Glutamatergic neuron (in vitro differentiated cells): Measurements from ENCODE around the gene ARHGAP10. TPM values are rescaled to one million over a fixed set of nuclear protein-coding genes. Genes with fewer than 3 reads are reported as not detected.

ENCODE experiments used
- DNase-seq: peaks from one replicate; pipeline ENCODE4 v3.0.0; 2022
- H3K27ac Mint-ChIP-seq: one replicate; pipeline ENCODE4 v1.8.0; 2020; ENCODE audit warnings: mild to moderate bottlenecking, mixed read lengths, inconsistent platforms; ENCODE audit not compliant: unreplicated experiment
- H3K27me3 Mint-ChIP-seq: one replicate; pipeline ENCODE4 v1.8.0; 2020; ENCODE audit warnings: mild to moderate bottlenecking, moderate library complexity, mixed read lengths, inconsistent platforms; ENCODE audit not compliant: unreplicated experiment
- H3K36me3 Mint-ChIP-seq: one replicate; pipeline ENCODE4 v1.8.0; 2020; ENCODE audit warnings: mild to moderate bottlenecking, mixed read lengths, inconsistent platforms; ENCODE audit not compliant: unreplicated experiment
- H3K4me1 Mint-ChIP-seq: one replicate; pipeline ENCODE4 v1.8.0; 2020; ENCODE audit warnings: mild to moderate bottlenecking, low read depth, mixed read lengths, inconsistent platforms; ENCODE audit not compliant: unreplicated experiment
- H3K4me3 Mint-ChIP-seq: one replicate; pipeline ENCODE4 v1.8.0; 2020; ENCODE audit warnings: mild to moderate bottlenecking, mixed read lengths, inconsistent platforms; ENCODE audit not compliant: unreplicated experiment
- H3K9me3 Mint-ChIP-seq: one replicate; pipeline ENCODE4 v1.8.0; 2020; ENCODE audit warnings: mild to moderate bottlenecking, moderate library complexity, mixed read lengths, inconsistent platforms; ENCODE audit not compliant: unreplicated experiment
- total RNA-seq: library from RNA; stranded (reverse); fragmentation: NEBNext Ultra II Directional; extraction: Animal tissue kit (Norgen Biotek cat#: 25700); gene quantifications from one replicate; pipeline ENCODE4 v1.2.1, GENCODE V29; 2021; ENCODE audit not compliant: unreplicated experiment
- TF ChIP-seq, protein P1 (sequence below): fragments of 200-600 bp; sonication (generic); IDR thresholded peaks from one replicate; pipeline ENCODE4 v1.5.0; 2021; ENCODE audit not compliant: partially characterized antibody, unreplicated experiment

ARHGAP10 gene
- total RNA-seq, 1 donor from 2014 or later = 19.7 TPM

GRCh38 chr4:148016063-148016637 lies 284.3 kb downstream of the ARHGAP10 start:
- no peaks in the 10 kb centered on the region for H3K9me3 Mint-ChIP-seq
- H3K36me3 Mint-ChIP-seq = no peaks in the 10 kb centered on the region
- TF ChIP-seq, protein P1, sequence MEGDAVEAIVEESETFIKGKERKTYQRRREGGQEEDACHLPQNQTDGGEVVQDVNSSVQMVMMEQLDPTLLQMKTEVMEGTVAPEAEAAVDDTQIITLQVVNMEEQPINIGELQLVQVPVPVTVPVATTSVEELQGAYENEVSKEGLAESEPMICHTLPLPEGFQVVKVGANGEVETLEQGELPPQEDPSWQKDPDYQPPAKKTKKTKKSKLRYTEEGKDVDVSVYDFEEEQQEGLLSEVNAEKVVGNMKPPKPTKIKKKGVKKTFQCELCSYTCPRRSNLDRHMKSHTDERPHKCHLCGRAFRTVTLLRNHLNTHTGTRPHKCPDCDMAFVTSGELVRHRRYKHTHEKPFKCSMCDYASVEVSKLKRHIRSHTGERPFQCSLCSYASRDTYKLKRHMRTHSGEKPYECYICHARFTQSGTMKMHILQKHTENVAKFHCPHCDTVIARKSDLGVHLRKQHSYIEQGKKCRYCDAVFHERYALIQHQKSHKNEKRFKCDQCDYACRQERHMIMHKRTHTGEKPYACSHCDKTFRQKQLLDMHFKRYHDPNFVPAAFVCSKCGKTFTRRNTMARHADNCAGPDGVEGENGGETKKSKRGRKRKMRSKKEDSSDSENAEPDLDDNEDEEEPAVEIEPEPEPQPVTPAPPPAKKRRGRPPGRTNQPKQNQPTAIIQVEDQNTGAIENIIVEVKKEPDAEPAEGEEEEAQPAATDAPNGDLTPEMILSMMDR = no peak
- peaks cover 1% of the 10 kb centered on the region for H3K27me3 Mint-ChIP-seq
- no peak overlapping the region for H3K4me3 Mint-ChIP-seq
- H3K4me1 Mint-ChIP-seq = no peaks in the 10 kb centered on the region
- DNase-seq = no peak
- H3K27ac Mint-ChIP-seq = no peak overlapping the region

DNA sequence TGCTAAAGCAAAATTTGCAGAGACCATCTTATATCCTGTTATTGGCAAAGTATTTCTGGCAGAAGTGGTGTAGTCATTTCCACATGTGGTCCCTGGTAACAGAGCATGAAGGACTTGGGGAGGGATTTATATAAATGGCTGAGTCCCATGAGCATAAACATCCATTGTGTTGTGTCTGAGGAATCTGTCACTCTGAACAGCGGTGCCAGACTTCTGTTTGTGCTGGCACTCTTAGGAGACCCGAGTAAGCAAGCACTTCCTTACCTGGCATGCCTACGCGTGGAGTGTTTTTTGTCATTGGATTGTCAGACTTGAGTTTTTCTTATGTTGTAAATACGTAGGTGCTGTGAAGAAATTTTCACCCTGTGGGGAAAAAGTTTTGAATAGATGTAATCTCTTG lies 285.9 kb downstream of the ARHGAP10 start:
- Mint-ChIP-seq H3K4me3 (no peak overlapping the region), H3K9me3 (no peaks in the 10 kb centered on the region), H3K4me1 (no peaks in the 10 kb centered on the region), H3K27me3 (peaks cover 1% of the 10 kb centered on the region), H3K27ac (no peak overlapping the region), H3K36me3 (no peaks in the 10 kb centered on the region)
- DNase-seq = no peak
- TF ChIP-seq, protein P1 = no peak

GRCh38 chr4:148021686-148022085 lies 289.8 kb downstream of the ARHGAP10 start:
- no peak for DNase-seq

DNA sequence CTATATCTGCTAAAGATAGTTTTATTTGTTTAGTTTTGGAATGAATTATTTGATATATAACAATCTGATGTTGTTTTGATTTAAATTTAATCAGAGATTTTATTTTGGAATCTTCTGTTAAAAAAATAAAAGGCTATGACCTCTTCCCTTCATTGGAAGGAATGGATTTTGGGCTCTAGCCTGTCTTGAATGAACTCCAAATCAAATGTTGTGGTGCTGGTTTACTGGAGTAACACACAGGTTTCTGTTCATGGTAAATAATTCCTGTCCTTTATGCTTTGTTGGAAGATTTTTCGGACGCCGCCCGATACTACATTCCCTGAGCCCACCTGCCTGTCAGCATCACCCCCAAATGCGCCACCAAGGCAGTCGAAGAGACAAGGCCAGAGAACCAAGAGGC lies 291.1 kb downstream of the ARHGAP10 start:
- H3K36me3 Mint-ChIP-seq = no peaks in the 10 kb centered on the region

More at GRCh38 chr4:148021686-148022085, 289.8 kb downstream of the ARHGAP10 start:
- H3K27me3 Mint-ChIP-seq = no peaks in the 10 kb centered on the region
- TF ChIP-seq, protein P1 = no peak
- no peak overlapping the region for H3K4me3 Mint-ChIP-seq
- H3K4me1 Mint-ChIP-seq = peaks cover 3% of the 10 kb centered on the region
- H3K9me3 Mint-ChIP-seq = no peaks in the 10 kb centered on the region
- H3K36me3 Mint-ChIP-seq = no peaks in the 10 kb centered on the region
- no peak overlapping the region for H3K27ac Mint-ChIP-seq

More for the DNA sequence above, 291.1 kb downstream of the ARHGAP10 start:
- TF ChIP-seq, protein P1 = no peak
- no peak for DNase-seq
- Mint-ChIP-seq H3K27me3 (peaks cover under 1% of the 10 kb centered on the region), H3K9me3 (peaks cover 1% of the 10 kb centered on the region), H3K27ac (no peak overlapping the region), H3K4me1 (peaks cover 3% of the 10 kb centered on the region), H3K4me3 (no peak overlapping the region)
